PC-9 (cell line): ENCODE data around the gene KCNIP2.

Experiments used
- CTCF ChIP-seq: fragments of 200-600 bp; sonication (generic); conservative IDR thresholded peaks from 2 replicates; pipeline ENCODE4 v1.6.1; 2017; ENCODE audit warnings: mixed run types, antibody characterized with exemption, mild to moderate bottlenecking, moderate library complexity
- EZH2 ChIP-seq: fragments of 200-600 bp; sonication (generic); IDR thresholded peaks from 2 replicates; pipeline ENCODE4 v1.8.0; 2017; ENCODE audit warnings: antibody characterized with exemption, low read depth

GRCh38 chr10:101779544-101780186 lies 63.9 kb downstream of the KCNIP2 start:
- no peak for TF ChIP-seq CTCF
- TF ChIP-seq EZH2 = no peak
